Fibroblast of pulmonary artery (primary cell): Measurements from ENCODE around the gene KIF25.
A peak's percentile ranks its signal among the peaks of the same experiment; 100 is the strongest.

Source experiments
- DNase-seq: peaks from one replicate; pipeline ENCODE4 v3.0.0-alpha.2; 2010; ENCODE audit warnings: low read depth
- H3K4me3 ChIP-seq: replicated peaks from 2 replicates; pipeline ENCODE4 v1.5.1; 2011; ENCODE audit warnings: low read depth, mild to moderate bottlenecking, control low read depth, low read length, moderate library complexity
- TF ChIP-seq, protein P1 (sequence below): IDR thresholded peaks from 2 replicates; pipeline ENCODE4 v1.5.1; 2011; ENCODE audit warnings: mild to moderate bottlenecking, control low read depth, low read length, inconsistent platforms; ENCODE audit errors: missing control alignments

KIF25 gene

DNA sequence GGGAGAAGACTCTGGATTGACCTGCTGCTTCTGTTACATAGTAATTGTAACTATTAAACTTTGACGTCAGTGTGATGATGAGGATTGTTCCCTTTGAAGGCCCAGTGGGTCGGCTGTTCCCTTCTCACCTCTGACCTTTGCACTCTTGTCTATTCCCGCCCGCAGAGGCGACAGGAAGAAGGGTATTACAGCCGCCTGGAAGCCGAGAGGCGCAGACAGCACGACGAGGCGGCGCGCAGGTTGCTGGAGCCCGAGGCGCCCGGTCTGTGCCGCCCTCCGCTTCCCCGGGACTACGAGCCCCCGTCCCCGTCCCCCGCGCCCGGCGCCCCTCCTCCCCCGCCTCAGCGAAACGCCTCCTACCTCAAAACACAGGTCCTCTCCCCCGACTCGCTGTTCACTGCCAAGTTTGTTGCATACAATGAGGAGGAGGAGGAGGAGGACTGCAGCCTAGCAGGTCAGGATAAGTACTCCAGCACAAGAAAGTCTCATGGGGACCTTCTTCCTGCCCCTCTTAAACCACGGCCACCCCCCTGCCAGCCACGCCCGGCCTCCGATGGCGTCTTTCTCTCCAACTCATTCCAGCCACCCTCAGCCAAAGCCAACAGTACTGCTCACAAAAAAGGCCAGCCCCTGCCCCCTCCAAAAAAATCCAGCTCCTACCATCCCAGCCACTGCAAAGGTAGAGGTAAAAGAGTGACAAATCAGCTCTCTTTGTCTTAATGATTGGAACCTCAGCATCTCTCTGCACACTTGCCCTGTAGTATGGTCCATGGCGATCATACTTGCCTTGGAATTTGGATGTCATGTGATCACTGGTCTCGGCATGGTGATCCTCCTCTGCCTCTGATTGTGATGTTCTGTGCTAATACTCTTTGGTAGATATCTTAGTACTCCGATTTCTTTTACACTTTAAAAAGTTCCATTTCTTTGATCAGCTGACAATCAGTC is 31.6 kb upstream of the KIF25 start:
- TF ChIP-seq, protein P1, sequence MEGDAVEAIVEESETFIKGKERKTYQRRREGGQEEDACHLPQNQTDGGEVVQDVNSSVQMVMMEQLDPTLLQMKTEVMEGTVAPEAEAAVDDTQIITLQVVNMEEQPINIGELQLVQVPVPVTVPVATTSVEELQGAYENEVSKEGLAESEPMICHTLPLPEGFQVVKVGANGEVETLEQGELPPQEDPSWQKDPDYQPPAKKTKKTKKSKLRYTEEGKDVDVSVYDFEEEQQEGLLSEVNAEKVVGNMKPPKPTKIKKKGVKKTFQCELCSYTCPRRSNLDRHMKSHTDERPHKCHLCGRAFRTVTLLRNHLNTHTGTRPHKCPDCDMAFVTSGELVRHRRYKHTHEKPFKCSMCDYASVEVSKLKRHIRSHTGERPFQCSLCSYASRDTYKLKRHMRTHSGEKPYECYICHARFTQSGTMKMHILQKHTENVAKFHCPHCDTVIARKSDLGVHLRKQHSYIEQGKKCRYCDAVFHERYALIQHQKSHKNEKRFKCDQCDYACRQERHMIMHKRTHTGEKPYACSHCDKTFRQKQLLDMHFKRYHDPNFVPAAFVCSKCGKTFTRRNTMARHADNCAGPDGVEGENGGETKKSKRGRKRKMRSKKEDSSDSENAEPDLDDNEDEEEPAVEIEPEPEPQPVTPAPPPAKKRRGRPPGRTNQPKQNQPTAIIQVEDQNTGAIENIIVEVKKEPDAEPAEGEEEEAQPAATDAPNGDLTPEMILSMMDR = no peak
- DNase-seq = no peak
- no peak overlapping the region for H3K4me3 ChIP-seq

DNA sequence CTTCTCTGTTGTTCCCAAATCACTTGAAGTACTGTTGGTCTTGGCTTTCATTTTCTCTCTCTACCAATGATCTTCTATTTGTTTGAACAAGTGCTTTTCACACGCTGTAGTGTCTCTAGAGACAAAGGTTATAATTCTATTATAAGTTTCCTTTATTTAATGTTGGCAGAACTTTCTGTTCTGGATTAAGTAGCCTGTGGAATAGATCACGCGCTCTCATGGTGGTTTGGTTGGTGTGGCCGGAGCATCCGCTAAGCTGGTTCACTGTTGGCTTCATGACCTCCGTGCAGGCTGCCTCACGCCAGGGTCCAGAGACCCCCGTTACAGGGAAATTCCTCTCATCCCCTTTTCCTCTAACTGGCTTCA is 30.9 kb upstream of the KIF25 start:
- TF ChIP-seq, protein P1 = no peak
- DNase-seq = no peak
- no peak overlapping the region for H3K4me3 ChIP-seq

DNA sequence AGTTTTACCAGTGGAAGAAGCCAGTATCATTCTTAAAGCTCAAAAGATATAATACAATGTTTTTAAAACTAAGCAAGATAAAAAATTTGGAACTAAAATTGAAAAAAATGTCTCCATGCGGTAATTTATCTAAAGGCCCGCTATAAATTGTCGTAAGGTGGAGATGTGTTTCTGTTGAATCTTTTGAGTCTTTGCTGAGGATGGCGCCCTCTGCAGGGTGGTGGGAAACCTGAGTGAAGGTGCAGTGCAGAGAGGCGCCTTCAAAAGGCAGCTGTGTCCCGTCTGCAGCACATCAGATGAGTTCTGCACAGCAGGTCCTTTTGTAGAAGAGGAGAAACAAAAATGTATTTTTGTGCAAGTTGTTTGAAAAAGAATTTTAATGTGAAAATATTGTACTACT is 29.4 kb upstream of the KIF25 start:
- no peak overlapping the region for H3K4me3 ChIP-seq
- TF ChIP-seq, protein P1 = peak; percentile 30
- DNase-seq = no peak

DNA sequence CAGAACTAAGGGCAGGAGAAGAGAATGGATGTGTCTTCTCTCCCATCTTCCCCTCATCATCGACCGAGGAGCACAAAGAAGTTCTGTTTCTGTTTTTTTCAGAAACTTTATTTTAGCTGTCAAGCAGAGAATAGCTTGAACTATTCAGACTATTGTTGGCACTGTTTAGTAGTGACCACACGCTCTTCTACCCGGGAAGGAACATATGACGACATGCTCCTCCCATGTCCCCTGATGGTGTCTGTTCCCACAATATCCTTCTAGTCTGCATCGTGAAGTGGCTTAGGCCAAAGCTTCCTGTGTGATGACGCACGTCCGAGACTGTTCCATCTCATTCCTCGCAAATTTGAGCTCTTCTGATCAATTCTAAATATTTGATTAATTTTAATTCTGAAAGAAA is 27.2 kb upstream of the KIF25 start:
- TF ChIP-seq, protein P1 = no peak
- DNase-seq = no peak
- H3K4me3 ChIP-seq = no peak overlapping the region

DNA sequence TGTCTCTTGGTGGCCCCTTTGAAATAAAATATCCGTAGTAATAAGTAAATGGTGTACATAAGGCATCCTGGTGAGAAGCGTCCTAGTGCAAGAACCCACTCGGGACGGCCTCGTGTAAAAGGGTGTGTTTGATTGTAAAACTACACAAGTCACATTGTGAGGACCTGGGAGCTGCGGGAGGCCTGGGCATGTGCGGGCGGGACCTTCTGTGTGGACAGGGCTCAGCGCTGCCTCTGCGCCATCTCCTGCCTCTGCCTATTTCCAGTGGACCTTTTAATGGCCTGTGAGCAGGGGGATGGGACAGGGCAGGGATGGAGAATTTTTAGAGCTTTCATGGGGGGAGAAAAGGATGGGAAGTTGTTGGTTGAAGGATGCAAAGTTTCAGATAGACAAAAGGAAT is 25.3 kb upstream of the KIF25 start:
- DNase-seq = no peak
- TF ChIP-seq, protein P1 = no peak
- H3K4me3 ChIP-seq = no peak overlapping the region

DNA sequence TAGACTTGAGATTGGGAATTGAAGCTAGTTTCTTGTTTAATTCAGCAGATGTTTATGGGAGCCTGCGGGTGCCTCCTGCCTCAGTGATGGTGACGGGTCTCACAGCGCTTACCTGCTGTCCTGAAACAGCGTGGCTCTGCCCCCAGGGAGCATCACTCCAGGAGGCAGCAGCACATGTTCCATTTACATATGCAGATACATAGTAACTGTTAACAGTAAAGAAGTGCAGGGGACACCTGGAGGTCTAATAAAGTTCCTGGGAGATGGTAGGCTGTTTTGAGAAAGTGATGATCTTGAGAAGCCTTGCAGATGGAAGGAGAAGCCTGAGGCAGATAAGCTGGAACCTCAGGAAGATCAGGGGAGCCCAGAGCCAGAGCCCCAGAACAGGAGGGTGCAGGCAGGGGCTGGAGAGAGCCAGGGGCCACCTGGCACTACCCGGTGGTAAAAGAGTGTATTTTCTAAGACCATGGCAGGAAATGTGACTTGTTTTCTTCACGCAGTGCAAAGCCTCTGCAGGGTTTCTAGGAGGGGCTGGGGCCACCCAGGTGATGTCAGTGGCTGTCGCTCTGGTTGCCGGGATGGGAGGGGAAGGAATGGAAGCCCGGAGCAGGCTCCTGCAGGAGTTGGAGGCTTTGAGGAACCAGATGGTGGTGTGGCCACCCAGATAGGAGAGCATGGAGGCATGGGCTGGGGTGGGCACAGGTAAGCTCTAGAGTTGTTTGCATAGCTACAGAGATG is 24.2 kb upstream of the KIF25 start:
- TF ChIP-seq, protein P1 = no peak

More for the DNA sequence above, 24.2 kb upstream of the KIF25 start:
- DNase-seq = no peak
- no peak overlapping the region for H3K4me3 ChIP-seq
